Gastroesophageal sphincter (tissue), 3 donors: ENCODE results near the gene BTBD9.

Experiments used
- CTCF ChIP-seq, 4 experiments: fragments of 200-600 bp in 2 of 4; fragments of 450-650 bp in 2 of 4; sonication (generic) in 1 of 4; IDR thresholded peaks; one replicate each; pipeline ENCODE4 v1.5.1; 2017 to 2019; ENCODE audit warnings: antibody characterized with exemption in 4 of 4, mild to moderate bottlenecking in 2 of 4, moderate library complexity in 2 of 4
- EP300 ChIP-seq: sonication (generic); formaldehyde crosslinking; IDR thresholded peaks from one replicate; pipeline ENCODE4 v1.6.1; 2017; ENCODE audit warnings: antibody characterized with exemption, mild to moderate bottlenecking
- POLR2A ChIP-seq, 2 donors: fragments of 450-650 bp; IDR thresholded peaks; one replicate each; pipeline ENCODE4 v1.6.1; 2017; ENCODE audit warnings: antibody characterized with exemption in 2 of 2, mild to moderate bottlenecking in 2 of 2, moderate library complexity in 1 of 2
- POLR2AphosphoS5 ChIP-seq: sonication (generic); formaldehyde crosslinking; IDR thresholded peaks from one replicate; pipeline ENCODE4 v1.6.1; 2017; ENCODE audit warnings: antibody characterized with exemption

- TF ChIP-seq CTCF (IDR thresholded peaks at IDR 0.05) = no peak
- no peak for TF ChIP-seq POLR2A (IDR thresholded peaks at IDR 0.05)
- no peak for TF ChIP-seq EP300
- TF ChIP-seq POLR2AphosphoS5 = no peak
Observed at GRCh38 chr6:38350942-38351341, 288.8 kb downstream of the BTBD9 start.
